Measurements from ENCODE around the gene HSPA12A.

The HSPA12A gene

GRCh38 chr10:116771101-116771958 is 29.0 kb upstream of the HSPA12A start:
- DNase-seq = no peak

DNA sequence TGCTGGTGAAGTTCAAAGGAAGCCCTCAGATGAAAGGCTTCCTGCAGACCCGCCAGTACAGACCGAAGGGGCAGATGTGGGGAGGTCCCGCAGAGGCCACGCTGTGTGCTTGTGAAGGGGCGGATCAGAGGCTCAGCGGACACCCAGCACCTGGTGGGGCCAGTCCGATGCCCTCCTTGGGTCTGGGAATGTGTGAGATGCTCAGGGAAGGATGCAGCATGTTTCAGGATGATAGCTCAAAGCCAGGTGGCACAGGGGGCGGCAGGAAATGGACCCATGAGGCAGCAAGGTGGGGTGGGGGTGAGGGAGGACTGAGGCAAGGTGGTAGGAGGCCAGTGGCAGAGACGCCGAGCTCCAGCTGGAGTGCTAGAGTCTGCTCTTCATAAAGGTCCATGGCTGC is 27.9 kb upstream of the HSPA12A start:
- DNase-seq = no peak

GRCh38 chr10:116769791-116770190 is 27.4 kb upstream of the HSPA12A start:
- DNase-seq = no peak

DNA sequence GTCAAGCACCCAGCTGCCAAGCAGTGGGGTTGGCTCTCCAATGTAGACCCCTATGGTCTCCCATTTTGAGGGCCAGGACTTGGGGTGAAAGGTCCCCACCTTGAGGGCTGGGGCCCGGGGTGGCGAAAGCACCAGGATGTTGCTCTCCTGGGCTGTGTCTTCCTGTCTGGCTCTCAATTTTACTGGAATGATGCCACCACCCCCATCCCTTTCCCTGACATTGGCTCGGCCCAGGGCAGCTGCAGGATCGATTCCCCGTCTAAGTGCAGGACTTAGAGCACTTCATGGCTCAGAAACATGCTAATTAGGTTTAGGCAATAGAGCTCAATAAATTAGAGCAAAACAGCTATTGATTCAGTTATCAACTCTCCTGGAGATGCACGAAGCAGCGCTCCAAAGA is 27.0 kb upstream of the HSPA12A start:
- DNase-seq = no peak

DNA sequence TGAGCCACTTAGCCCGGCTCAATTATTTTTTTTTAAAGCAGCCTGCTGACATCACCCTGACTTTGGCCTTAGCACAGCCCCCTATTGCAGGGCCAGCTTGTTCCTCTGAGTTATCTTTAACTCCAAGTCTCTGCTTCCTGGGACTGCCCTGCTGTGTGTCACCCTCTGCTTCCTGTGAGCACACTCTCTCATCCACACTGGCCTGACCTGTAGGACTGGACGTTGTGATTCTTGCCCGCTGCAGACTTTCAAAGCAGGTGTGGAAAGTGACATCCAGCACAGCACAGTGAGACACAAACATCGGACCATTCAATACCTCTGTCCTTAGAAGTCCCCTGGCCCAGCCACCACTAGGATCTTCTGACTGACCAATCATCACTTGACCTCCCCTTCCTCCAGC is 26.4 kb upstream of the HSPA12A start:
- no peak for DNase-seq

DNA sequence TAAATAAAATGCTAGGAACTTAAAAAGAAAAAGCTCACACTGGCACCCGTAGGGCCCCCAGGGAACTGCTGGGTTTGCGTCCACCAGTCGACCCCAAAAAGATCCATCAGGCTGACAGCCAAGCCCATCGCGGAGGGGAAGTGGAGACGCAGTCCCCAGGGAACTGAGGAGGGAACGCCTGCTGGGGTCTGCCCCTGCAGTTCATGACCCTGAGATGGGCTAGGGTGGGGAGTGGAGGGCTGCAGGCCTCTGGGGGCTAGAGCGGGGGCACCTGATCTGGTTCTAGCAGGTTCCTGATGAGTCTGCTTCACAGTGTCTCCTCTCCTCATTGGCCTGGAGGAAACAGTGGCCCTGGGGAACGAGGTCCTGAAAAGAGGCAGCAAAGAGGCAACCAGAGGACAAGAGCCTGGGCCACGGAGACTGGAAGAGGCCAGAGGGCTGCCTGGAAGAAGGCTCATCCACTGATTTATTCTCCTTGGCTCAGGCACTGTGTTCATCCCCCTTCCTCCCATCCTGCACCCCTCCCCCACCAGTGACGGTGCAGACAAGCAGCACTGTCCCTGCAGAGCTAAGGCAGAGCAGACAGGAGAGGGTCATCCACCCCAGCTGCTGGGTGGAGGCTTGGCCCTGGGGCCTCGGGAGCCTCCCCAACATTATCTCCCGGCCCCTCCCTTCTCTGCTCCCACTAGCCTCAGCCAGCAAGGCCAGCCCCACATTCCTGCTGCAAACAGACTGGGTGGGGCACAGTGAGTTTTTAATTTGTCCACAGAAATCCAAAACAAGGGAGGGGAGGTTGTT is 24.7 kb upstream of the HSPA12A start:
- DNase-seq = no peak

DNA sequence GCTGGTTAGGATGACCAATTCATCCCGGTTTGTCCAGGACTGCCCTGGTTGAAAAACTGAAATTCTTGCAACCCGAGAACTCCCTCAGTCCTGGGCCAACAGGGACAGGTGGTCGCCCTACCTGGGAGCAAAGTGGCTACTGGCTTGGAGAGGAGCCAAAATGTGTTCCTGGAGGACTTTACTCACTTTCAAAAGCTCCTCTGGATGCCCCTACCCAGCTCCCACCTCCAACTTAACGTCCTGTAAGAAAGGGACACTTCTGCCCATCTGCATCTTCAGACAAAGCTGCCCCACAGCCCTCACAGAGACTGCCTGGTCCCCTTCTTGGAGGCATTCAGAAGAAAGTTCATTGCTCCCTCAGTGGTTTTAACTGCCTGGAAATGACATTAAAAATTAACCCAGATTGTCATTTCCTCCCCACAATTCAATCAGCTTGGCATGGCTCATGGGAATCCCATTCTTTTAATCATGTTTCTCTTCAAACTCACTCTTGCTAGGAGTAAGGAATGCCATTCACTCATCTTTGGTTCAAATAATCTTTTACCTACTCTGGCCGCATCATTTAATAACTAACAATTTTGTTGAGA is 24.0 kb upstream of the HSPA12A start:
- DNase-seq = no peak

GRCh38 chr10:116765648-116766081 is 23.3 kb upstream of the HSPA12A start:
- DNase-seq = peak; percentile 42

- DNase-seq = no peak
These were observed 22.6 kb upstream of the HSPA12A start for GRCh38 chr10:116764979-116765378.

- no peak for DNase-seq
These were observed 21.1 kb upstream of the HSPA12A start for GRCh38 chr10:116763440-116763839.

- DNase-seq = no peak
These were observed 19.5 kb upstream of the HSPA12A start for GRCh38 chr10:116761883-116762282.

GRCh38 chr10:116760919-116761318 is 18.6 kb upstream of the HSPA12A start:
- no peak for DNase-seq

DNA sequence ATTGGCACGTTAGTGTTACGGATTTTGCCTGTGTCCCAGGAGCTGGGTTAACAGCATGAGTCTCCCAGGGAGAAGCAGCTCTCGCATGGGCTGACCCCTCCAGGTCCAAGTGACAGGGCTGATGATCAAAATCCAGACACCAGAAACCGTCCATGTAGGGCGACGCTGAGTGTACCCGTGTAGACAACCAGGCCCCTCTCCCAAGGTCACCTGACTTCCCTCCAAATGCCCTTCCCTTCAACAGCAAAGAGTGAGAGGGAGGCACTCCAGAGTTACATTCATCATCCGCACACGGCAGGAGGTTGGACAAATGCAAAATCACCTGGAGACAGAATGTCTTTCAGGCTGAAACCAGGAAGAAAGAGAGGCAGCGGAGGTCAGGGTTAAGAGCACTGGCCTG is 14.9 kb upstream of the HSPA12A start:
- no peak for DNase-seq

- no peak for DNase-seq
These were observed 13.9 kb upstream of the HSPA12A start for GRCh38 chr10:116756277-116756676.

- DNase-seq = no peak
These were observed 11.4 kb upstream of the HSPA12A start for GRCh38 chr10:116753759-116754158.

DNA sequence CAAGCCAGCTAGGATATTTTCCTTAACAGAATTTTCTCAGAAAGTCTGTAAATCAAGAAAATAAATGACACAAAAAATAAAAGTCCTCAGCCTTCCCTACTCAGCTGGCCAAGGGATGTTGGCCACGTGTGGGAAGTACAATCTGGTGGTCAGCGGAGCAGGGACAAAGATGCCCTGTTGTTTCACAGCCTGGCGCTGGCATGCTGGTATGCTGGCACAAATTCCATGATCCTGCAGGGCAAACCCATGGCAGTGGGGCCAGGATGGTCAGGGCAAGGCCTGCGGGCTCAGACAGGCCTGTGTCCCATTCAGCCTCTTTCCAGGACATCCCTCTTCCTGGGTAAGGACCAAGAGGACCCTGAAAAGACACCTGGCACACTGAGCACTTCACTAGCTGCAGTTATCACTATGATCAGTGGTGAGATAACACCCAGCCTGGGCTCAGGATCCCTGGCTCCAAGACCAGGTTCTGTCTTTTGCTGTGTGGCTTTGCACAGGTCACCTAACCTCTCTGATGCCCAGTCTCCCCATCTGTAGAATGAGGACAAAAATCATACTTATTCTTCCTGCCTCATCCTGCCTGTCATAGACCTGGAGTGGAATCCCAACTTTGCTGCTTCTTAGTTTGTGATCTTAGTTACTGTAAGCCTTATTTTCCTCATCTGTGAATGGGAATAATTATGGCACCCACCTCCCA is 10.8 kb upstream of the HSPA12A start:
- DNase-seq = no peak

DNA sequence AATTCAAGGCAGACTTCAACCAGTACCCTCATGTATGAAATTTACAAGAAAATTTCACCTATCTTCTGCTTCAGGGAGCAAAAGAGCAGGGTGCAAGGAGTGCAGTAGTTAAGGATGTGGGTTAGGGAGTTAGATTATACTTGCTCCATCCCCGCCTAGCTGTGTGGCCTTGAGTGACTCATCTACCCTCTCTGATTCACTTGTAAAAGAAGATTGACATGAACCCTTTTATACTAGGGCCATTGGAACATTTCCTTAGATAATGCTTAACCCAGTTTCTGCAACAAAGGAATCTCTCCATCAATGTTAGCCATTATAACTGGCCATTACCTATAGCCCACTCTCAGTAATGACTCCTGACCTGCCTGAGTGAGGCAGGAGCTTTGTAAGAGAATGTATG is 10.2 kb upstream of the HSPA12A start:
- no peak for DNase-seq

DNA sequence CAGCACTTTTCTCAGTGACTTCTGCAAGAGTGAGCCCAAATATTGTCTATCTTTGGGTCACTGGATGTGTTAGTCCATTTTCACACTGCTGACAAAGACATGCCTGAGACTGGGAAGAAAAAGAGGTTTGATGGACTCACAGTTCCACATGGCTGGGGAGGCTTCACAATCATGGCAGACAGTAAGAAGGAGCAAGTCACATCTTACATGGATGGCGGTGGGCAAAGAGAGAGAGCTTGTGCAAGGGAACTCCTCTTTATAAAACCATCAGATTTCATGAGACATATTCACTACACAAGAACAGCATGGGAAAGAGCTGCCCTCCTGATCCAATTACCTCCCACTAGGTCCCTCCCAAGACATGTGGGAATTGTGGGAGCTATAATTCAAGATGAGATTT is 6.1 kb upstream of the HSPA12A start:
- no peak for DNase-seq

DNA sequence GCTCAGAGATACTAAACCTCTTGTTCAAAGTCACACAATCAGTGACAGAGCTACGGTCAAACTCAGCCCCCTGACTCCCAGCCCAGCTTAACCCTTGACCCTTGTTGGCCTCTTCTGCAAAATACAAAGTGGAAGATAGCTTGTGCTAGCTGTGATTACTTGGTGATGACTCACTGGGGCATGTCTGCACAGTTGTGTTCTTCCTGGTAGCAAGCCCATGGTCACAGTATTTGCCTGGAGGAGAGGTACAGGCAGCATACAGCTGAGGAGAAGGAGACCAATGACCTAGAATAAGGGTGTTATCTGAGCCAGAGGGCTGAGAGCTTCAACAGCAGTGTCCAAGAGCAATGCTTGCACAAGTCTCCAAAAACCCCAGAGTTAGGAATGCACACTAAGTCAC is 5.7 kb upstream of the HSPA12A start:
- DNase-seq = no peak

GRCh38 chr10:116747325-116747724 is 5.0 kb upstream of the HSPA12A start:
- no peak for DNase-seq

- no peak for DNase-seq
These were observed 2.5 kb upstream of the HSPA12A start for GRCh38 chr10:116744885-116745284.

GRCh38 chr10:116744163-116744753 is 1.9 kb upstream of the HSPA12A start:
- DNase-seq = no peak

All from CD4-positive, alpha-beta T cell treated with Interleukin-17A for 1 hour (primary cell).